IMR-90 (cell line): ENCODE data around the gene RPRML. TPM values are rescaled to one million over a fixed set of nuclear protein-coding genes. Genes with fewer than 3 reads are reported as not detected.

ENCODE experiments used
- ATAC-seq: fragments of 200-7000 bp; cut with Tn5 transposase; 2 replicates; pipeline ENCODE4 v1.9.1; 2020; ENCODE audit warnings: low read depth, mild to moderate bottlenecking, moderate library complexity
- BruUV-seq: library from RNA; stranded (reverse); fragments of 400-500 nt; replicated peaks from 2 replicates; lab custom pipeline; 2021; lab: Mats Ljungman, UMichigan
- CTCF ChIA-PET: fragments of 300-600 bp; formaldehyde crosslinking; extraction: SDS; loops from one replicate; lab custom pipeline; 2021; ENCODE audit warnings: antibody characterized with exemption; lab: Yijun Ruan, JAX
- POLR2A ChIA-PET: fragments of 300-600 bp; sonication (Branson Sonifier 250); formaldehyde crosslinking; loops from one replicate; lab custom pipeline; 2022; ENCODE audit warnings: antibody characterized with exemption; ENCODE audit not compliant: unreplicated experiment; lab: Charles Lee
- DNase-seq: peaks from one replicate; pipeline ENCODE4 v3.0.0; 2013
- H2AFZ ChIP-seq: replicated peaks from 2 replicates; pipeline ENCODE3; 2013; ENCODE audit warnings: low read length, mild to moderate bottlenecking; ENCODE audit not compliant: poor library complexity
- H2AK5ac ChIP-seq: 2 replicates; pipeline ENCODE4 v1.6.1; 2013; ENCODE audit warnings: low read depth, low read length, inconsistent platforms
- H2AK9ac ChIP-seq: replicated peaks from 2 replicates; pipeline ENCODE3; 2013; ENCODE audit warnings: mild to moderate bottlenecking, low read depth, low read length, moderate library complexity; ENCODE audit not compliant: poor library complexity
- H2BK120ac ChIP-seq: 2 replicates; pipeline ENCODE4 v1.6.1; 2013; ENCODE audit warnings: low read depth, low read length, inconsistent platforms
- H2BK15ac ChIP-seq: 3 replicates; pipeline ENCODE4 v1.6.1; 2013; ENCODE audit warnings: low read depth, low read length, inconsistent platforms
- H2BK20ac ChIP-seq: 2 replicates; pipeline ENCODE4 v1.6.1; 2013; ENCODE audit warnings: low read depth, mild to moderate bottlenecking, inconsistent platforms, low read length, moderate library complexity
- H2BK5ac ChIP-seq: 2 replicates; pipeline ENCODE4 v1.6.1; 2013; ENCODE audit warnings: mild to moderate bottlenecking, low read depth, low read length, inconsistent platforms; ENCODE audit not compliant: poor library complexity, severe bottlenecking
- H3K14ac ChIP-seq: replicated peaks from 2 replicates; pipeline ENCODE4 v1.6.1; 2013; ENCODE audit warnings: low read depth, low read length, inconsistent platforms
- H3K18ac ChIP-seq: 2 replicates; pipeline ENCODE4 v1.6.1; 2013; ENCODE audit warnings: low read depth, low read length, control low read depth
- H3K23ac ChIP-seq: 2 replicates; pipeline ENCODE4 v1.6.1; 2013; ENCODE audit warnings: low read depth, low read length, inconsistent platforms
- H3K27ac ChIP-seq: 2 replicates; pipeline ENCODE4 v1.5.1; 2013; ENCODE audit warnings: mild to moderate bottlenecking, control low read depth, low read length; ENCODE audit not compliant: insufficient read depth
- H3K27me3 ChIP-seq: 2 replicates; pipeline ENCODE4 v1.6.1; 2013; ENCODE audit warnings: low read length; ENCODE audit not compliant: control insufficient read depth, insufficient read depth
- H3K36me3 ChIP-seq: 2 replicates; pipeline ENCODE4 v1.6.1; 2013; ENCODE audit warnings: low read length, mixed read lengths; ENCODE audit not compliant: control insufficient read depth, insufficient read depth
- H3K4ac ChIP-seq: 2 replicates; pipeline ENCODE4 v1.6.1; 2013; ENCODE audit warnings: low read depth, low read length, inconsistent platforms
- H3K4me1 ChIP-seq: 2 replicates; pipeline ENCODE4 v1.6.1; 2013; ENCODE audit warnings: low read length, mixed read lengths; ENCODE audit not compliant: control insufficient read depth, insufficient read depth
- H3K4me2 ChIP-seq: 2 replicates; pipeline ENCODE4 v1.6.1; 2013; ENCODE audit warnings: low read depth, mild to moderate bottlenecking, control low read depth, low read length, moderate library complexity
- H3K4me3 ChIP-seq: 2 replicates; pipeline ENCODE4 v1.5.1; 2013; ENCODE audit warnings: low read depth, mild to moderate bottlenecking, control low read depth, low read length, moderate library complexity; ENCODE audit not compliant: insufficient read depth
- H3K56ac ChIP-seq: 2 replicates; pipeline ENCODE4 v1.6.1; 2013; ENCODE audit warnings: low read length, inconsistent platforms; ENCODE audit not compliant: insufficient read depth; ENCODE audit errors: extremely low read depth
- H3K79me1 ChIP-seq, 2 experiments: 2 replicates each; pipeline ENCODE4 v1.6.1; 2013; ENCODE audit warnings: low read length in 2 of 2, inconsistent platforms in 1 of 2, low read depth in 1 of 2
- H3K9ac ChIP-seq: 2 replicates; pipeline ENCODE4 v1.6.1; 2013; ENCODE audit warnings: low read depth, low read length, control low read depth
- H3K9me1 ChIP-seq: 2 replicates; pipeline ENCODE4 v1.6.1; 2013; ENCODE audit warnings: low read length, inconsistent platforms; ENCODE audit not compliant: insufficient read depth
- H3K9me3 ChIP-seq: 2 replicates; pipeline ENCODE4 v1.6.1; 2013; ENCODE audit warnings: low read length; ENCODE audit not compliant: control insufficient read depth, insufficient read depth
- H4K20me1 ChIP-seq: 2 replicates; pipeline ENCODE4 v1.6.1; 2013; ENCODE audit warnings: low read length, inconsistent platforms; ENCODE audit not compliant: insufficient read depth
- H4K5ac ChIP-seq: 2 replicates; pipeline ENCODE4 v1.6.1; 2013; ENCODE audit warnings: mild to moderate bottlenecking, low read depth, low read length, control low read depth
- H4K8ac ChIP-seq, 2 experiments: 2 replicates each; pipeline ENCODE4 v1.6.1; 2013; ENCODE audit warnings: low read depth in 2 of 2, low read length in 2 of 2, control low read depth in 1 of 2, inconsistent platforms in 1 of 2
- H4K91ac ChIP-seq: 2 replicates; pipeline ENCODE4 v1.6.1; 2013; ENCODE audit warnings: low read depth, low read length, inconsistent platforms; ENCODE audit not compliant: insufficient read depth
- CEBPB ChIP-seq: IDR thresholded peaks from 2 replicates; pipeline ENCODE4 v1.6.1; 2012; ENCODE audit warnings: low read depth, low read length, improper control_type of control experiment
- CHD1 ChIP-seq: IDR thresholded peaks from 2 replicates; pipeline ENCODE4 v1.6.1; 2012; ENCODE audit warnings: low read depth, low read length, improper control_type of control experiment
- ELK1 ChIP-seq: fragments of 150-350 bp; IDR thresholded peaks from 2 replicates; pipeline ENCODE4 v1.6.1; 2016; ENCODE audit warnings: low read depth, mild to moderate bottlenecking, low read length, moderate library complexity, borderline replicate concordance
- MAFK ChIP-seq: IDR thresholded peaks from 2 replicates; pipeline ENCODE4 v1.6.1; 2012; ENCODE audit warnings: low read depth, low read length, improper control_type of control experiment
- MXI1 ChIP-seq: IDR thresholded peaks from 2 replicates; pipeline ENCODE4 v1.6.1; 2012; ENCODE audit warnings: low read depth, mild to moderate bottlenecking, low read length, moderate library complexity, borderline replicate concordance
- NFE2L2 ChIP-seq: fragments of 150-350 bp; IDR thresholded peaks from 2 replicates; pipeline ENCODE4 v1.6.1; 2016; ENCODE audit warnings: low read depth, mild to moderate bottlenecking, low read length
- POLR2A ChIP-seq: IDR thresholded peaks from 2 replicates; pipeline ENCODE4 v1.6.1; 2012; ENCODE audit warnings: mild to moderate bottlenecking, low read depth, low read length
- RAD21 ChIP-seq: IDR thresholded peaks from 2 replicates; pipeline ENCODE4 v1.6.1; 2012; ENCODE audit warnings: low read length, improper control_type of control experiment
- RCOR1 ChIP-seq: IDR thresholded peaks from 2 replicates; pipeline ENCODE4 v1.6.1; 2012; ENCODE audit warnings: mild to moderate bottlenecking, low read length, improper control_type of control experiment; ENCODE audit not compliant: insufficient replicate concordance
- RFX5 ChIP-seq: IDR thresholded peaks from 2 replicates; pipeline ENCODE4 v1.8.0; 2012; ENCODE audit warnings: low read depth, mild to moderate bottlenecking, low read length, moderate library complexity
- USF2 ChIP-seq: fragments of 150-350 bp; IDR thresholded peaks from 2 replicates; pipeline ENCODE4 v1.6.1; 2017; ENCODE audit warnings: mild to moderate bottlenecking, antibody characterized with exemption, low read length, low read depth
- WGBS, 2 experiments: methylation state at CpG; one replicate each; pipeline versions ENCODE4 v1.1.5 to v1.1.7; 2013; ENCODE audit warnings: missing lambda C conversion rate in 2 of 2; ENCODE audit not compliant: insufficient read length in 1 of 2; ENCODE audit errors: extremely low coverage in 2 of 2; 5-methylcytosine and 5-hydroxymethylcytosine counted together
- dilution Hi-C: fragments of 300-500 bp; cut with HindIII; formaldehyde crosslinking; loops from one replicate; pipeline ENCODE4 v1.14.3; 2018; ENCODE audit warnings: low sequenced_read_pairs; ENCODE audit not compliant: unreplicated experiment
- in situ Hi-C: fragments of 300-500 bp; cut with MboI; formaldehyde crosslinking; loops from 3 replicates; pipeline ENCODE4 v1.14.3; 2019; ENCODE audit warnings: low sequenced_read_pairs, inconsistent platforms, mixed read lengths
- intact Hi-C: fragments of 100-400 bp; cut with micrococcal nuclease; formaldehyde crosslinking; loops from 2 replicates; pipeline ENCODE4 v1.10.0; 2022
- polyA plus RNA-seq, 3 experiments: library from polyadenylated mRNA; depleted of rRNA; stranded (reverse); fragments of >200 nt; gene quantifications; 2 replicates each; pipeline ENCODE4 v1.2.3, GENCODE V29; 2012; ENCODE audit warnings: low replicate concordance in 1 of 3
- total RNA-seq: library from RNA; depleted of rRNA; stranded (reverse); fragments of >200 nt; gene quantifications from 2 replicates; pipeline ENCODE4 v1.2.3, GENCODE V29; 2012

Gene RPRML
- total and polyA plus RNA-seq, 2 of the 4 experiments (the other 2 are of a cell fraction) = not detected

- CTCF ChIA-PET = no interaction called here
- POLR2A ChIA-PET = no interaction called here
- H3K27ac ChIP-seq = no peak overlapping the region
- ATAC-seq (no peak; the same call in 1 of the 2 replicates), DNase-seq (no peak)
- TF ChIP-seq CHD1 (no peak), RFX5 (no peak), RCOR1 (no peak), MAFK (no peak), MXI1 (no peak), NFE2L2 (no peak), ELK1 (no peak), CEBPB (no peak), RAD21 (no peak), USF2 (no peak), POLR2A (no peak)
- H2AFZ ChIP-seq = no peak overlapping the region
- peak overlapping the region; percentile 54; the same call in 1 of the 2 replicates for H3K4me2 ChIP-seq
- H2BK5ac ChIP-seq = no peak overlapping the region
- H3K79me1 ChIP-seq = peaks cover 27 to 91% of the 10 kb centered on the region in 2 experiments
- 80% methylated on average over 6 of the region's 10 CpGs; no CpG with 5 or more reads in 1 of the 2 experiments for WGBS, 2 experiments
- intact Hi-C loops (loop anchor here (10.0 kb wide), 1 partner anchor 664 kb away; no protein-coding TSS in a partner anchor), dilution Hi-C loops (no loop called here), in situ Hi-C loops (no loop called here)
- no peak overlapping the region for H2AK5ac ChIP-seq
- no peaks in the 10 kb centered on the region for H3K27me3 ChIP-seq
- no peak overlapping the region for H2AK9ac ChIP-seq
- H2BK120ac ChIP-seq = no peak overlapping the region
- no peak overlapping the region for H3K56ac ChIP-seq
- no peak overlapping the region for H3K18ac ChIP-seq
- no peak overlapping the region; the same call in 1 of the 2 replicates for H3K23ac ChIP-seq
- peak overlapping the region; percentile 13; the same call in 1 of the 2 replicates for H3K9ac ChIP-seq
- H3K9me1 ChIP-seq = peaks cover 14% of the 10 kb centered on the region
- H3K4ac ChIP-seq = 0 out of 2 replicates have a peak overlapping the region, but pooled peaks have one; percentile 32
- no peak overlapping the region for H4K91ac ChIP-seq
- H2BK15ac ChIP-seq = no peak overlapping the region
- no peak overlapping the region for H4K5ac ChIP-seq
- H3K36me3 ChIP-seq = peaks cover 26% of the 10 kb centered on the region
- no TSS peak for BruUV-seq
- no peak overlapping the region for H2BK20ac ChIP-seq
- no peaks in the 10 kb centered on the region for H3K9me3 ChIP-seq
- H4K20me1 ChIP-seq = peaks cover 61% of the 10 kb centered on the region
- H3K14ac ChIP-seq = no peak overlapping the region
- peaks cover 6% of the 10 kb centered on the region for H3K4me1 ChIP-seq
- H3K4me3 ChIP-seq = no peak overlapping the region
- H4K8ac ChIP-seq = no peak overlapping the region
Measured at GRCh38 chr17:46928467-46929261, 50.4 kb downstream of the RPRML start.
